ENCODE data around the gene TRIP13. TPM values are rescaled to one million over a fixed set of nuclear protein-coding genes. Genes with fewer than 3 reads are reported as not detected.

TRIP13 gene
- polyA plus RNA-seq, 1 donor from 2014 or later: 2.1 TPM

GRCh38 chr5:854217-854616, 38.5 kb upstream of the TRIP13 start:
- Histone ChIP-seq H3K27me3 (ENCODE audit: insufficient read depth, low read depth, low read length) (no peaks in the 10 kb centered on the region), H3K9me2 (ENCODE audit: insufficient read depth, low read length) (no peaks in the 10 kb centered on the region), H2AFZ (ENCODE audit: low read depth, low read length) (no peak overlapping the region), H3K4me3 (ENCODE audit: low read length) (no peak overlapping the region), H3K9me3 (ENCODE audit: low read length) (no peaks in the 10 kb centered on the region), H3K27ac (ENCODE audit: low read length) (no peak overlapping the region), H3K79me2 (replicated peaks; ENCODE audit: insufficient read depth, low read length) (no peaks in the 10 kb centered on the region), H4K20me1 (ENCODE audit: insufficient read depth) (no peaks in the 10 kb centered on the region), H3F3A (ENCODE audit: insufficient read depth, low read length, poor library complexity, severe bottlenecking) (no peaks in the 10 kb centered on the region), H3K9ac (ENCODE audit: low read length) (no peak overlapping the region), H3K36me3 (ENCODE audit: insufficient read depth, low read length) (no peaks in the 10 kb centered on the region), H3K4me2 (ENCODE audit: low read length) (no peak overlapping the region)
- no peak for TF ChIP-seq MXI1 (conservative IDR thresholded peaks at IDR 0.05; ENCODE audit: poor library complexity, severe bottlenecking)
- no peak for TF ChIP-seq RAD21 (conservative IDR thresholded peaks at IDR 0.05)
- TF ChIP-seq TAF1 (IDR thresholded peaks at IDR 0.05; ENCODE audit: low read depth): no peak
- TF ChIP-seq EZH2 (IDR thresholded peaks at IDR 0.05; ENCODE audit: borderline replicate concordance, insufficient read depth, low read length, poor library complexity, severe bottlenecking): no peak

- H3K9ac ChIP-seq (ENCODE audit: low read length): no peak overlapping the region
- H3K27ac ChIP-seq (ENCODE audit: low read length): no peak overlapping the region
- no peaks in the 10 kb centered on the region for H4K20me1 ChIP-seq (ENCODE audit: insufficient read depth)
- no peak for TF ChIP-seq TAF1 (IDR thresholded peaks at IDR 0.05; ENCODE audit: low read depth)
- no peak for TF ChIP-seq EP300 (conservative IDR thresholded peaks at IDR 0.05; ENCODE audit: poor library complexity, severe bottlenecking)
- no peak for TF ChIP-seq SMC3 (conservative IDR thresholded peaks at IDR 0.05; ENCODE audit: poor library complexity)
- TF ChIP-seq CTCF (IDR thresholded peaks at IDR 0.05; ENCODE audit: poor library complexity, severe bottlenecking): no peak
- no peak for TF ChIP-seq REST (IDR thresholded peaks at IDR 0.05; ENCODE audit: borderline replicate concordance)
- TF ChIP-seq POLR2AphosphoS5 (IDR thresholded peaks at IDR 0.05): no peak
- H3F3A ChIP-seq (ENCODE audit: insufficient read depth, low read length, poor library complexity, severe bottlenecking): no peaks in the 10 kb centered on the region
- no peak overlapping the region for H3K4me3 ChIP-seq (ENCODE audit: low read length)
- H2AFZ ChIP-seq (ENCODE audit: low read depth, low read length): no peak overlapping the region
- no peaks in the 10 kb centered on the region for H3K36me3 ChIP-seq (ENCODE audit: insufficient read depth, low read length)
- no peaks in the 10 kb centered on the region for H3K9me2 ChIP-seq (ENCODE audit: insufficient read depth, low read length)
- H3K79me2 ChIP-seq (replicated peaks; ENCODE audit: insufficient read depth, low read length): no peaks in the 10 kb centered on the region
- H3K9me3 ChIP-seq (ENCODE audit: low read length): no peaks in the 10 kb centered on the region
- no peak overlapping the region for H3K4me2 ChIP-seq (ENCODE audit: low read length)
- H3K27me3 ChIP-seq (ENCODE audit: insufficient read depth, low read depth, low read length): no peaks in the 10 kb centered on the region
These were observed 37.5 kb upstream of the TRIP13 start for GRCh38 chr5:854966-855743.
